ENCODE measurements around the gene MUCL3. TPM values are rescaled to one million over a fixed set of nuclear protein-coding genes. Genes with fewer than 3 reads are reported as not detected.
"Not testable (repeated sequence)": the region's sequence is repeated elsewhere in the genome, so short reads cannot be mapped to it uniquely, and the experiment has no call there.

Gene MUCL3, protein sequence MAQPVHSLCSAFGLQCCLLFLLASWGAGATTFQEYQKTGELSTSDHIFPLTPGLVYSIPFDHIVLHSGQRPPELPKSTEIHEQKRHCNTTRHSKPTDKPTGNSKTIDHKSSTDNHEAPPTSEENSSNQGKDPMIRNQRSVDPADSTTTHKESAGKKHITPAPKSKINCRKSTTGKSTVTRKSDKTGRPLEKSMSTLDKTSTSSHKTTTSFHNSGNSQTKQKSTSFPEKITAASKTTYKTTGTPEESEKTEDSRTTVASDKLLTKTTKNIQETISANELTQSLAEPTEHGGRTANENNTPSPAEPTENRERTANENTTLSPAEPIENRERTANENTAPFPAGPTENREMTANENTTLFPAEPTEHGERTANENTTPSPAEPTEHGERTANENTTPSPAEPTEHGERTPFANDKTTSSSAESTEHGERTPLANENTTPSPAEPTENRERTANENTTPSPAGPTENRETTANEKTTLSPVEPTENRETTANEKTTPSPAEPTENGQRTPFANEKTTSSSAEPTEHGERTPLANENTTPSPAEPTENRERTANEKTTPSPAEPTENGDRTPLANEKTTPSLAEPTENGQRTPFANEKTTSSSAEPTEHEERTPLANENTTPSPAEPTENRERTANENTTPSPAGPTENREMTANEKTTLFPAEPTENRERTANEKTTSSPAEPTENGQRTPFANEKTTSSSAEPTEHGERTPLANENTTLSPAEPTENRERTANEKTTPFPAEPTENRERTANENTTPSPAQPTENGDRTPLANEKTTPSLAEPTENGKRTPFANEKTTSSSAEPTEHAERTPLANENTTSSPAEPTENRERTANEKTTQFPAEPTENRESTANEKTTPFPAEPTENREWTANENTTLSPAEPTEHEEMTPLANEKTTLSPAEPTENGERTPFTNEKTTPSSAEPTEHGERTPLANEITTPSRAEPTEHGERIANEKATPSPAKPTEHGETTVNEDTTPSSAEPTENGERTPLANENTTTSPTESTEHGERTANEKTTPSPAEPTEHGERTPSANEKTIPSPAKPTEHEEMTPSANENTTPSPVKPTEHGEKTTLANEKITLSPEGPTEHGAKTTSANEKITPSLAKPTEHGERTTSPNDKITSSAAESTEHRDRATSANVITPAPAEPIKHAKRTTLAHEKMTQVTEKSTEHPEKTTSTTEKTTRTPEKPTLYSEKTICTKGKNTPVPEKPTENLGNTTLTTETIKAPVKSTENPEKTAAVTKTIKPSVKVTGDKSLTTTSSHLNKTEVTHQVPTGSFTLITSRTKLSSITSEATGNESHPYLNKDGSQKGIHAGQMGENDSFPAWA (N-terminal part only)
- total RNA-seq (2014; rRNA removed; shearing (Covaris generic)): not detected in 2 replicates

DNA sequence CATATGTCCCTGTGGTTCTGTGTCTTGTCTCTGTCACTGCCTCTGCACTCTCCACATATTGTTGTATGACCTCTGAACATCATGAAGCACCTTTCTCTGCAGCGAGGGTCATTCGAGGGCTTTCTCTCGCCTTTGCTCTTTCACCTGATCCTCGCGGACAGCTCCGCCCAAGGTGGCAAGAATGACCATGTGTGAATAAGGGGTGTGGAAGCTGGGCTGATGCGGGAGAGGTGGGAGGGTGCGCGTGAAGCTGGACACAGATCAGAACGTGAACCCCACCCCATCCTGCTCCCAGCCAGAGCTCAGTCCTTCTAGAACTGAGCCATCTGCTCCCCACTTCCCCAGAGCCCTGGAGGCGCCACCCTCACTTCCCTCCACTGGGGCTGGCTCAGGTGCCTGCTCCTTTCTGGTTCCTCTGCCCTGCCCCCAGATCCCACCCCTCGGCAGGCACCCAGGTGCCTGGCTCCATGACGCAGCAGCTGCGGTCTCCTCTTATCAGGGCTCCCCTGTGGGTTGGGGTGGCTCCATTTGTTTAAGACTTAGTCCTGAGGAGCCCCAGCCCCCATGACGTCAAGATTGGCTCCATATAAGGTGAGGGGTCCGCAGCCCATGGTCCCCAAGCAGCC, at the start of gene MUCL3:
Gene MUCL3, plus strand, starts transcription at position 613 of the 626 bp plus-strand sequence. CDS start 27 bp downstream, outside the sequence.
- no peak for DNase-seq (ENCODE audit: low read depth)

DNA sequence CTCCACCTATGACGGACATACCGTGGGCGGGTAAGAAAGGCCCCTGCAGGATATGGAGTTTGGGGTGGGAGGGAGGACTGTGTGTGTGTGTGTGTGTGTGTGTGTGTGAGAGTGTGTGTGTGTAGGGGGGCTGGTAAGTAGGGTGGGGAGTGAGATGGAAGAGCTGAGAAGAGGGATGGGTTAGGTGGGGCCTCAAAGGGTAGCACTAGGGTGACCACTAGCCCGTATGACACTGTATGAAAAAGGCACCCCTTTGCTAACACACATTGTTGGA, 49.4 kb upstream of the MUCL3 start:
- DNase-seq (ENCODE audit: low read depth): no peak

DNA sequence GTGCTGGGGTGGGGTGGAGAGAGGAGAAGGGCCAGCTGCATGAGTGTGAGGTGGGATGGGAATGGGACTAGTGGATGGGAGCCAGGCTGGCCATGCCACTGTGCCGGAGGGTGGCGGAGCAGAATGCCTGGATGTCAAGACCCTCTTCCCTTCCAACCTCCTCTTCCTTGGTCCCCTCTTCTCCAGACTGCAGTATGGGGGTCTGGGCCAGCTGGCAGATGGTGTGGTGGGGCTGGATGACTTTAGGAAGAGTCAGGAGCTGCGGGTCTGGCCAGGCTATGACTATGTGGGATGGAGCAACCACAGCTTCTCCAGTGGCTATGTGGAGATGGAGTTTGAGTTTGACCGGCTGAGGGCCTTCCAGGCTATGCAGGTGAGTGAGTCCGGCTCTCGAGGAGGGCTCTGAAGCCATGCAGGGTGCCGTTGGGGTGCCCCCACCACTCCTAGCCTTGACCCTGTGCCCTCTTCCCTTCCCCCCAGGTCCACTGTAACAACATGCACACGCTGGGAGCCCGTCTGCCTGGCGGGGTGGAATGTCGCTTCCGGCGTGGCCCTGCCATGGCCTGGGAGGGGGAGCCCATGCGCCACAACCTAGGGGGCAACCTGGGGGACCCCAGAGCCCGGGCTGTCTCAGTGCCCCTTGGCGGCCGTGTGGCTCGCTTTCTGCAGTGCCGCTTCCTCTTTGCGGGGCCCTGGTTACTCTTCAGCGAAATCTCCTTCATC, 48.8 kb upstream of the MUCL3 start:
- no peak for DNase-seq (ENCODE audit: low read depth)

DNA sequence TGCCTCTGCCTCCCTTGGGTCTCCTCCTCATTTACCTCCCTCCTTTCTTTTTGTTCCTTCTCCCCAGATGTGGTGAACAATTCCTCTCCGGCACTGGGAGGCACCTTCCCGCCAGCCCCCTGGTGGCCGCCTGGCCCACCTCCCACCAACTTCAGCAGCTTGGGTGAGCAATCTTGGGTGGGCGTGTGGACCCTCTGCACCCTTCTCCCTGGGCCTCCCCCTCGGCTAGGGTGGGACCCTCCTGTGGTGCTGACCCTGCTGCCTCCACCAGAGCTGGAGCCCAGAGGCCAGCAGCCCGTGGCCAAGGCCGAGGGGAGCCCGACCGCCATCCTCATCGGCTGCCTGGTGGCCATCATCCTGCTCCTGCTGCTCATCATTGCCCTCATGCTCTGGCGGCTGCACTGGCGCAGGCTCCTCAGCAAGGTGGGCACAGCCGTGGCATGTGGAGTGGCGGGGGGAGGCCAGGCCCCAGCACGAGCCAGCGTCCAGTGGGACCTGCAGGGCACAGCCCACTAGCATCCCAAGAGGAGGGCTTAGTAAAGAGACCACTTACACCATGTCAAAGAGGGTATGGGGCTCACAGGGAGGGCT, 47.7 kb upstream of the MUCL3 start:
- no peak for DNase-seq (ENCODE audit: low read depth)

DNA sequence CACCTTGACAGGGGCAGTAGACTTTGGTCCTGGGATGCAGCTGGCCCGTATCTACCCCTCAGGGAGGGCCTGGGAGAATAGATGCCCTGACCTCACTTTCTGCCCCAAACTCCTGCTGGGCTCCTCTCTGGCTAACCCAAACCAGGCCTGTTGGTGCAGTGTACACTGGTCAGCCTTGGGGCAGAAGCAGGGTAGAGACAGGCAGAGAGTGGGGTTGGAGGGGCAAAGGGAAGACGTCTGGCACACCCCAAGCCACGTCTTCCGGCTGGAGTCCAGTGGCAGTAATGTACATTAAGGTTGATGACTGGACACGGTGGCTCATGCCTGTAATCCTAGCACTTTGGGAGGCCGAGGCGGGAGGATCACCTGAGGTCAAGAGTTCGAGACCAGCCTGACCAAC, 47.1 kb upstream of the MUCL3 start:
- DNase-seq (ENCODE audit: low read depth): no peak

DNA sequence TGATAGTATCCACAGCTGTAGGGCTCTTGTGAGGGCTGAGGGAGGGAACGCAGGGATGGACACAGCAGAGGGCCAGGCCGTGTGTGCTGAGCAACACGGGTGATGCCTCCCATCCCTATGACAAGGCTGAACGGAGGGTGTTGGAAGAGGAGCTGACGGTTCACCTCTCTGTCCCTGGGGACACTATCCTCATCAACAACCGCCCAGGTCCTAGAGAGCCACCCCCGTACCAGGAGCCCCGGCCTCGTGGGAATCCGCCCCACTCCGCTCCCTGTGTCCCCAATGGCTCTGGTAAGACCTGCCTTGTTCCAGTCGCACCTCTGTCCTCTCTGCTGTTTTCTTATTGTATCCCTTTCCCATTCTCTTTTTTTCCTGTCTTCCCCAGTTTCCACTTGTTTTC, 46.4 kb upstream of the MUCL3 start:
- DNase-seq (ENCODE audit: low read depth): no peak

DNA sequence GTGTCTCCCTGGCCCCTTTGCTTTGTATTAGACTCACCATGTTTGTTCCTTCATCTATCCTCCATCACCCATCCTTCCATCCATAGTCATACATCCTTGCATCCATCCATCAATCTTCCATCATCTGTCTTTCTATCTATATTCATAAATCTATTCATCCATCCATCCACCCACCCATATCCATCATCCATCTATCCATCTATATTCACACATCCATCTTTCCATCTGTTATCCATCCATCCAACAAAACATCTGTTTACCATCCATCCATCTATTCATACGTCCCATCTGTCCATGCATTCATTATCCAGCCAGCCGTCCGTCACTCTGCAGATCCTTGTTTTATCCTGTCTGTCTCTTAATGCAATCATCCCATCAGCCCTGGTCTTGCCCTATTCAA, 45.8 kb upstream of the MUCL3 start:
- no peak for DNase-seq (ENCODE audit: low read depth)

DNA sequence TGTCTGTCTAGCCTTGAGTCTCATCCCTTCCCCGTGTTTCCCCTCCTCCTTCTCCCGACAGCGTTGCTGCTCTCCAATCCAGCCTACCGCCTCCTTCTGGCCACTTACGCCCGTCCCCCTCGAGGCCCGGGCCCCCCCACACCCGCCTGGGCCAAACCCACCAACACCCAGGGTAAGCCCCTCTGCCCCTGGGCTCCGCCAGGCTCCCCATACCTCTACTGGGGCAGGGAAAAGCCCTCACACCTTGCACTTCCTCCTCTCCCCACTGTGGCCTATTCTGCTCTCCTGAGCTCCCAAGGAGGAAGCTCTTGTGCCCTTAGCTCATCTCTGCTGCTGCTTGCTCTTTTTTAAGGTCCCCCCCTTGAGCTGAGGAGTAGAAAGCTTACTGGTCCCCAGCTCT, 45.4 kb upstream of the MUCL3 start:
- no peak for DNase-seq (ENCODE audit: low read depth)

DNA sequence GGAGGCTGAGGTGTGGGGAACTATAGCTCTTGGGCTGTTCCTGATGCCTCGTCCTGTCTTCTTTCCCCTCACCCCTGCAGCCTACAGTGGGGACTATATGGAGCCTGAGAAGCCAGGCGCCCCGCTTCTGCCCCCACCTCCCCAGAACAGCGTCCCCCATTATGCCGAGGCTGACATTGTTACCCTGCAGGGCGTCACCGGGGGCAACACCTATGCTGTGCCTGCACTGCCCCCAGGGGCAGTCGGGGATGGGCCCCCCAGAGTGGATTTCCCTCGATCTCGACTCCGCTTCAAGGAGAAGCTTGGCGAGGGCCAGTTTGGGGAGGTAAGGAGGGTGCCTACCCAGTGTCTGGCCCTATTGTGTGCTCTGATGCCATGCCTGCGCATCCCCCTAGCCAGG, 44.2 kb upstream of the MUCL3 start:
- DNase-seq (ENCODE audit: low read depth): no peak

DNA sequence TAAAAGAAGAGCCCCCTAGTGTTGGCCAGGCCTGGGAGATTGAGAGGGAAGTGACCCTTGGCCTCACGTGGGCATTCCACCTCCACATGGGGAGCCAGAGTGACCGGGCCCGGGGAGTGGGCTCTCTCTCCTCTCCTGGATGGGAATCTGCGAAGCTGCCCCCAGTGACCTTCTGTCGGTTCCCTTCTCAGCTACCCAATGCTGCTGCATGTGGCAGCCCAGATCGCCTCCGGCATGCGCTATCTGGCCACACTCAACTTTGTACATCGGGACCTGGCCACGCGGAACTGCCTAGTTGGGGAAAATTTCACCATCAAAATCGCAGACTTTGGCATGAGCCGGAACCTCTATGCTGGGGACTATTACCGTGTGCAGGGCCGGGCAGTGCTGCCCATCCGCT, 42.9 kb upstream of the MUCL3 start:
- DNase-seq (ENCODE audit: low read depth): no peak

DNA sequence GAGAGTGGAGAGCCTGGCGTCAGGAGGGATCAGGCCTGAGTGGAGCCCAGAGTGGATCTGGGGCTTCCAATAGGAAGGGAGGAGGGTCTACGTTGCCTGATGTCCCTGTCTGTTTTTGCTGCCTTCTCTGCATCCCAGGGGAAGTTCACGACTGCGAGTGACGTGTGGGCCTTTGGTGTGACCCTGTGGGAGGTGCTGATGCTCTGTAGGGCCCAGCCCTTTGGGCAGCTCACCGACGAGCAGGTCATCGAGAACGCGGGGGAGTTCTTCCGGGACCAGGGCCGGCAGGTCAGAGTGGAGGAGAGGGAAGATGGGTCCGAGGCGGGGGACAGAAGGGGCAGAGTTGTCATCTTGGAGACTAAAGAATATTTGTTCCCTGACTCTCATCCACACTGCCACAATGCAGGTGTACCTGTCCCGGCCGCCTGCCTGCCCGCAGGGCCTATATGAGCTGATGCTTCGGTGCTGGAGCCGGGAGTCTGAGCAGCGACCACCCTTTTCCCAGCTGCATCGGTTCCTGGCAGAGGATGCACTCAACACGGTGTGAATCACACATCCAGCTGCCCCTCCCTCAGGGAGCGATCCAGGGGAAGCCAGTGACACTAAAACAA, 41.9 kb upstream of the MUCL3 start:
- no peak for DNase-seq (ENCODE audit: low read depth)

DNA sequence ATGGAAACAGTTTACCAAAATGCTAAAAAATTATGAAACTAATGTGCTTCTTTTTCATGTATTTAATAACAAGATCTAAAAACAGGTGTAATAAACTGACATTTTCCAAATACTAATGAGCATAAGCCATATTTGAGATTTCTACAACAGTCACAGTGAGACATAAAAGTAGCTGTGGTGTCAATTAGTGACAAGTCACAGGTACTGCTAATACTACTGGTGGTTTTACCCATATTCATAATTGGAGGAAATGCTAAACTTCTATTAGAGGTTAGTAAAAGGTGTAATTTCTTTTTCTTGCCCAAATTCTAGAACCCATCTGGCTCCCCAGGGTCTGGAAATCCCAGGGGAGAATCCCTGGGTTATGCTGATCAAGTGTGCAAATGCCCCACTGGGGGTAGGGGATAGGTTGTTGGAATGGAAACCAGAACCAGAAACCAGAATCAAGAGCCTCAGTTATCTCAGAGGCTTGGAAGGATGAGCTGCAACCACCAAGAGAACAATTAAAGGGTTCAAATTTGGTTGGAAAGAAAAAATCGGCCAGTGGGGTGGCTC, 39.8 kb upstream of the MUCL3 start:
- DNase-seq (ENCODE audit: low read depth): no peak

DNA sequence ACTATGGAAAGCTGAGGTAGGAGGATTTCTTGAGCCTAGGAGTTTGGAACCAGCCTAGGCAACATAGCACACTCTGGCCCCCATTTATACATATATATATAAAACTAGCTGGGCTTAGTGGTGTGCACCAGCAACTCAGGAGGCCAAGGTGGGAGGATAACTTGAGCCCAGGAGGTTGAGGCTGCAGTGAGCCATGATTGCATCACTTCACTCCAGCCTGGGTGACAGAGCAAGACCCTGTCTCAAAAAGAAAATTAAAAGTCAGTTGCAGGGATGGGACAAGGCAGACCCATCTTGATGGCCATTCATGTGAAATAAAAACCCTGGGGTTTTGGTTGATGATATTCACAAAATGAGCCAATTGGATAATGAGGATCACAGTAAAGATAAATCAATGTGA, 39.3 kb upstream of the MUCL3 start:
- no peak for DNase-seq (ENCODE audit: low read depth)

DNA sequence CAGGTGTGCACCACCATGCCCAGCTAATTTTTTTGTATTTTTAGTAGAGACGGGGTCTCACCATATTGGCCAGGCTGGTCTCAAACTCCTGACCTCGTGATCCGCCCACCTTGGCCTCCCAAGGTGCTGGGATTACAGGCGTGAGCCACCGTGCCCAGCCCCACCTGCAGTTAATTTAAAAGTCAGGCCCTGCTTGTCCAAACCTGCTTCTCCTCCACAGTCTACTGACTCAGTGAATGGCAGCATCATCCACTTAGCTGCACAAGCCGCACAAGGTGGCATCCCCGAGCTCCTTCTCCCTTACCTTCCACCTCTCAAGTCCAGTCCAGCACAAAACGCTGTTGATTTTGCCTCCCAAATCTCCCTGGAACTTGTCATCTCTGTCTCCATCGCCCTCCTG, 38.6 kb upstream of the MUCL3 start:
- DNase-seq (ENCODE audit: low read depth): not testable (repeated sequence)

DNA sequence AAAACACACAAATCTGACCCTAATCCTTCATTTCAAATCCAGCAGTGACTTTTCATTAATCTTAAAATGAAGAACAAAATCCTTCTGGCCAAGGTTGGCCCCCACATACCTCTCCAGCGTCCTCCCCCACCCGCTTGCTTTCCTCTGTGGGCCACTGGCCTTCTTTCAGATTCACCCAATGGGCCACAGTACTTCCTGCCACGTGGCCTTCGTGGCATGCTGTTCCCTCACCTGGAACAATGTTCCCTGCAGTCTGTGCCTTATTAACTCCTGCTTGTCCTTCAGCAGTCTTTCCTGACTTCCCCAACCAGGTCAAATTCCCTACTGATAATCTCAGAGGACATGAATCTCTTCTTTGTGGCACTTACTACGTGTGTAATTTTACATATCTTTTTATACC, 38.1 kb upstream of the MUCL3 start:
- no peak for DNase-seq (ENCODE audit: low read depth)

DNA sequence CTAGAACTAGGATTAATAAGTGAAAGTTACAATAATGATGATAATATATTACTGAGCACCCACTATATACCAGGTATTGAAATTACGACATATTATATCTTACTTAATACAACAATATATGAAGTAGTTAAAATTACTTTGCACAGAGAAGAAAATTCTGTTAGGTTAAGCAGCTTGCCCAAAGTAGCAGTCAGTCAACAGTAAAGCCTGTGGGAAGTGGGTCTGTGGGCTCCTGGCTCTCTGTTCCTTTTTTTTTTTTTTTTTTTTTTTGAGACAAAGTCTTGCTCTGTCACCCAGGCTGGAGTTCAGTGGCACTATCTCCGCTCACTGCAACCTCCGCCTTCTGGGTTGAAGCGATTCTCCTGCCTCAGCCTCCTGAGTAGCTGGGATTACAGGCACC, 37.5 kb upstream of the MUCL3 start:
- DNase-seq (ENCODE audit: low read depth): no peak

DNA sequence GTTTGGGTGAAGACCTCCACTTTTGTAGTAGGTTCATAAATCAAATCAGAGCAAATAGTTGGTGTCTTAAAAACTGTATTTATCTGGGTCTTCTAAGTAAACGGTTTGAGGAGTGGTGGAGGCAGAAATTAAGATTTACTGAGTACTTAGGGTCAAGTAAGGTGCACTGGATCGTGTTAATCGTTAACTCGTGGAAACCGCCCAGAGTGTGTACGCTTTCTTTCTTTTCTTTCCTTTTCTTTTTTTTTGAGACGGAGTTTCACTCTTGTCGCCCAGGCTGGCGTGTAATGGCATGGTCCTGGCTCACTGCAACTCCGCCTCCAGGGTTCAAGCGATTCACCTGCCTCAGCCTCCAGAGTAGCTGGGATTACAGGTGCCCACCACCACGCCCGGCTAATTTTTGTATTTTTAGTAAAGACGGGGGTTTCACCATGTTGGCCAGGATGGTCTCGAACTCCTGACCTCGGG, 33.4 kb upstream of the MUCL3 start:
- not testable (repeated sequence) for DNase-seq (ENCODE audit: low read depth)

DNA sequence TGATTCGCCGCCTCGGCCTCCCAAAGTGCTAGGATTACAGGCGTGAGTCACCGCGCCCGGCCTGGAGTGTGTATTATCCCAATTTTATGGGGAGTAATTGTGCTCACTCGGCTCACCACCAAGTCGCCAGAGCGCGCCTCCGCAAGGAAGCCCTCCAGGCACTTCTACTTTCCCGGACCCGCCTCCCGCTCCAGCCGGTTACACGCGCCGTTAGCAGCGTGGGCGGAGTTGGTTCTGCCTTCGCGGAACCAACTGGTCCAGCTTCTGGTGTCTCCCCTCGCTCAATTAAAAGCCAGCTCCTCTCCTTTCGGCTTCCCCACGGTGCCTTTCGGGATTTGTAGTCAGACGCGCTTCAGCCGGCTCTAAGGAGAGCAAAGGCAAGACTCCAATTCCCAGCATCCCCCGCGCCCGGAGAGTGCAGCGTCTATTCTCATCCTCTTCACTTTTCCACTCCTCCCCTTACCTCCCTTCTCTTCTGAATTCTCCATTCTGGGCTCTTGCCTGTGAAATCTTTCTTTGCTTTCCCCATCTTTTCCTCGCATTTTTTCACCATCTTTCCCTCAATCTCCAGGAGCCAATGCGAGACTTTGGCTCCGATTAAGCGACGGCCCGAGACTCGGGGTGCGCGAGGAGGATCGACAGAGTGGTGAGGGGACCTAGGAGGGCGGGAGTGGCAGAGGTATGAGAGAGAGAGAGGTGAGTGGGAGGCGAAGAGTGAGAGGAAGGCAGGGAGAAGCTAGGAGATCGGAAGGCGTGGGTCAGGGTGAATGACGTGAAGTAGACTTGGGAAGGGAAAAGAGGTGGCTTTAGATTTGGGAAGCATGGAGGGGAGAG, 32.8 kb upstream of the MUCL3 start, which contains the start of gene GTF2H4:
Gene GTF2H4, plus strand, starts transcription at position 450 of the 834 bp plus-strand sequence.
- DNase-seq (ENCODE audit: low read depth): peak; percentile 100

DNA sequence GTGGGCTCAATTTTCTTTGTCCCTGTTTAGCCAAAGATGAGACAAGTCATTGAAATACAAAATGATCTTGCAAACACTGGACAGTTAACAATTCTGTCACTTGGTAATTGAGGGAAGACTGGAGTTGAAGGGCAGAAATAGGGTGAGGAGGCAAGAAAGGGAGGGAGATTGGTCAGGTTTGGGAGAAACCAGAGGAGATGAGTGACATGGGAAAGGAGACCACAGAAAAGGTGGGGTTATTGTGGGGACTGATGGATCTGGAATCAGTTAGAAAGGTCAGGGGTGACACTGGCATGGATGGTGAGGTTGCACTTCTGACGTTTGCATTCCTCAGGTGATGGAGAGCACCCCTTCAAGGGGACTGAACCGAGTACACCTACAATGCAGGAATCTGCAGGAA, 32.1 kb upstream of the MUCL3 start:
- no peak for DNase-seq (ENCODE audit: low read depth)

All from M059J (cell line).